Effector memory CD8-positive, alpha-beta T cell (primary cell): ENCODE results near the gene CALHM3.
A peak's percentile ranks its signal among the peaks of the same experiment; 100 is the strongest.
"Not testable (repeated sequence)": the region's sequence is repeated elsewhere in the genome, so short reads cannot be mapped to it uniquely, and the experiment has no call there.

Experiments used
- ATAC-seq: fragments of 150-1000 bp; cut with Tn5 transposase; replicated peaks from 2 replicates; pipeline ENCODE4 v1.10.0; 2021; ENCODE audit warnings: mild to moderate bottlenecking, moderate library complexity
- DNase-seq, 3 experiments: peaks; one replicate each; pipeline ENCODE4 v3.0.0; 2021
- H3K27ac Mint-ChIP-seq, 2 donors: one replicate each; pipeline ENCODE4 v1.8.0; 2022; ENCODE audit warnings: mild to moderate bottlenecking in 2 of 2, mixed read lengths in 2 of 2, moderate library complexity in 2 of 2
- H3K27me3 Mint-ChIP-seq, 2 donors: one replicate each; pipeline ENCODE4 v1.8.0; 2022; ENCODE audit warnings: mixed read lengths in 2 of 2
- H3K36me3 Mint-ChIP-seq: one replicate; pipeline ENCODE4 v1.8.0; 2022; ENCODE audit warnings: mild to moderate bottlenecking, moderate library complexity, mixed read lengths; ENCODE audit not compliant: insufficient read depth
- H3K4me1 Mint-ChIP-seq, 2 donors: one replicate each; pipeline ENCODE4 v1.8.0; 2022; ENCODE audit warnings: low read depth in 2 of 2, mixed read lengths in 2 of 2
- H3K4me3 Mint-ChIP-seq, 2 donors: one replicate each; pipeline ENCODE4 v1.8.0; 2022; ENCODE audit warnings: mild to moderate bottlenecking in 2 of 2, mixed read lengths in 2 of 2, moderate library complexity in 2 of 2
- H3K9me3 Mint-ChIP-seq, 2 donors: one replicate each; pipeline ENCODE4 v1.8.0; 2022; ENCODE audit warnings: mixed read lengths in 2 of 2

Gene CALHM3

DNA sequence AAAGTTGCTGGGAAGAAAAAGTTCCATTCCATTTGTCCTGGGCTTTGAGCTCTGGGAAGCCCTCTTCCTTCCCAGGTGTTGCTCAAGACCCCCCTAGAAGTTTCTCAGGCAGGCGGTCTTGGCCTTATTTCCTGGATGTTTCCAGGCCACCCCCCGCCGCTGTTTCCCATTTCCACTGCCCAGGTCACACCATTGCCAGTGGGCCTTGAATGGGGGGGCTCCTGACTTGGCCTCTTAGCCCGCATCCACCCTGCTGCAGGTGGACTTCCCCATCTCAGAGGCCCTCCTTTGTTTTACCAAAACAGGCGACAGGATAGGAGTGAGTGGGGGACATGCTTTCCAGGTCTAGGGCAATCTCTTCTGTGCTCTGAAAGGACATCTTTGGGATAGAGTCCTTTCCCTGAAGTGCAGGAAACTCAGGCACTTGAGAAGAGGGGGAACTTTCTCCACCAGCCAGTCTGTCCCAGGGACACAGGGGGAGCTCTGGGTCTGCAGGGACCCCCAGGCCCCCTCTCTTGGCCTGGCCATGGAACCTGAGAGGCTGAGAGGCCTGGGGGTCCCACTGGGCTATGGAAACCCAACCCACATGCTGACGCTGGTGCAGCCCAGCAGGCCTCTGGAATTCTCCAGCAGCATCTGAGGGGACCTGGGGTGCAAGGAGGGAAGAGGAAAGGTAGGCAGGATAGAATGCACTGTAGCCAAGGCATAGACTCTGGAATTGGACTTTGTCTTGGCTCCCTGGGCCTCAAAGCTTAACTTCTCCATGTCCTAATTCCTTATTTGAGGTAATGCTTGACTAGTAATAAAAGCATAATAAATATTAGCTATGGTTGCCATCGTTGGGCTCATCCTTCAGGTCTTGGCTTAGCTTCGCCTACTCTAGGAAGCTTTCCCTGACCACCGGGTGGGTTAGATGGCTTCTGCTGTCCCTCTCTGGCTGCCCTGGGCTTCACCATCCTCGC lies 32.0 kb upstream of the CALHM3 start:
- ATAC-seq (no peak), DNase-seq (no peak)
- Mint-ChIP-seq H3K27ac (no peak overlapping the region), H3K36me3 (peaks cover 2% of the 10 kb centered on the region), H3K9me3 (no peaks in the 10 kb centered on the region), H3K4me3 (no peak overlapping the region), H3K4me1 (peaks cover 3 to 4% of the 10 kb centered on the region in 2 donors), H3K27me3 (peaks cover 15 to 43% of the 10 kb centered on the region in 2 donors)

- ATAC-seq (no peak), DNase-seq (no peak)
- Mint-ChIP-seq H3K9me3 (no peaks in the 10 kb centered on the region), H3K27ac (no peak overlapping the region), H3K36me3 (peaks cover 2% of the 10 kb centered on the region), H3K4me3 (no peak overlapping the region), H3K4me1 (peaks cover 0 to 4% of the 10 kb centered on the region in 2 donors), H3K27me3 (peaks cover 15 to 43% of the 10 kb centered on the region in 2 donors)
Observed at GRCh38 chr10:103510046-103510685, 31.1 kb upstream of the CALHM3 start.

- peaks cover 19 to 52% of the 10 kb centered on the region in 2 donors for H3K27me3 Mint-ChIP-seq
- DNase-seq (no peak), ATAC-seq (no peak)
- no peak overlapping the region for H3K4me3 Mint-ChIP-seq
- peaks cover 15 to 19% of the 10 kb centered on the region in 2 donors for H3K4me1 Mint-ChIP-seq
- H3K27ac Mint-ChIP-seq: no peak overlapping the region
- H3K9me3 Mint-ChIP-seq: no peaks in the 10 kb centered on the region
- H3K36me3 Mint-ChIP-seq: peaks cover 2% of the 10 kb centered on the region
Observed at GRCh38 chr10:103507235-103508191, 28.5 kb upstream of the CALHM3 start.

- peaks cover 2% of the 10 kb centered on the region for H3K36me3 Mint-ChIP-seq
- peaks cover 15 to 21% of the 10 kb centered on the region in 2 donors for H3K4me1 Mint-ChIP-seq
- H3K27ac Mint-ChIP-seq: no peak overlapping the region
- H3K27me3 Mint-ChIP-seq: peaks cover 13 to 60% of the 10 kb centered on the region in 2 donors
- H3K9me3 Mint-ChIP-seq: no peaks in the 10 kb centered on the region
- no peak overlapping the region for H3K4me3 Mint-ChIP-seq
- ATAC-seq: no peak
- no peak for DNase-seq
Observed at GRCh38 chr10:103506061-103506460, 27.0 kb upstream of the CALHM3 start.

- H3K36me3 Mint-ChIP-seq: peaks cover 5% of the 10 kb centered on the region
- DNase-seq: peak in 2 of 3 experiments; percentile 17 to 27
- peak overlapping the region; percentile 4 for H3K4me3 Mint-ChIP-seq
- peaks cover 15 to 27% of the 10 kb centered on the region in 2 donors for H3K4me1 Mint-ChIP-seq
- no peaks in the 10 kb centered on the region for H3K9me3 Mint-ChIP-seq
- ATAC-seq: peak; percentile 93
- peaks cover 21 to 58% of the 10 kb centered on the region in 2 donors for H3K27me3 Mint-ChIP-seq
- H3K27ac Mint-ChIP-seq: peak overlapping the region; percentile 3 to 33
Observed at GRCh38 chr10:103504181-103504783, 25.2 kb upstream of the CALHM3 start.

GRCh38 chr10:103503777-103504176 lies 24.7 kb upstream of the CALHM3 start:
- peaks cover 22 to 61% of the 10 kb centered on the region in 2 donors for H3K27me3 Mint-ChIP-seq
- H3K4me1 Mint-ChIP-seq: peaks cover 15 to 27% of the 10 kb centered on the region in 2 donors
- H3K27ac Mint-ChIP-seq: peak overlapping the region; percentile 3 to 86

GRCh38 chr10:103502849-103503660 lies 24.0 kb upstream of the CALHM3 start:
- no peaks in the 10 kb centered on the region for H3K9me3 Mint-ChIP-seq
- no peak overlapping the region for H3K4me3 Mint-ChIP-seq
- H3K27me3 Mint-ChIP-seq: peaks cover 26 to 59% of the 10 kb centered on the region in 2 donors
- peaks cover 15 to 27% of the 10 kb centered on the region in 2 donors for H3K4me1 Mint-ChIP-seq
- ATAC-seq (no peak), DNase-seq (no peak)
- peak overlapping the region in 1 of 2 donors; percentile 86 for H3K27ac Mint-ChIP-seq
- H3K36me3 Mint-ChIP-seq: peaks cover 5% of the 10 kb centered on the region

More at GRCh38 chr10:103503777-103504176, 24.7 kb upstream of the CALHM3 start:
- H3K36me3 Mint-ChIP-seq, DNase-seq, ATAC-seq, H3K9me3 Mint-ChIP-seq: not testable (repeated sequence)
- H3K4me3 Mint-ChIP-seq: peak overlapping the region in 1 of 2 donors; percentile 4

- Mint-ChIP-seq H3K4me3 (no peak overlapping the region), H3K27me3 (peaks cover 34 to 61% of the 10 kb centered on the region in 2 donors), H3K27ac (no peak overlapping the region), H3K9me3 (no peaks in the 10 kb centered on the region), H3K36me3 (peaks cover 5% of the 10 kb centered on the region), H3K4me1 (peaks cover 15 to 25% of the 10 kb centered on the region in 2 donors)
- no peak for ATAC-seq
- DNase-seq: no peak
Observed at GRCh38 chr10:103501186-103501585, 22.1 kb upstream of the CALHM3 start.

GRCh38 chr10:103500481-103500880 lies 21.4 kb upstream of the CALHM3 start:
- H3K27me3 Mint-ChIP-seq: peaks cover 40 to 64% of the 10 kb centered on the region in 2 donors
- peaks cover 5% of the 10 kb centered on the region for H3K36me3 Mint-ChIP-seq
- no peak for DNase-seq
- no peak overlapping the region for H3K27ac Mint-ChIP-seq
- H3K9me3 Mint-ChIP-seq: no peaks in the 10 kb centered on the region
- no peak overlapping the region for H3K4me3 Mint-ChIP-seq
- peaks cover 15 to 23% of the 10 kb centered on the region in 2 donors for H3K4me1 Mint-ChIP-seq
- ATAC-seq: no peak

- Mint-ChIP-seq H3K27me3 (peaks cover 45 to 70% of the 10 kb centered on the region in 2 donors), H3K36me3 (peaks cover 5% of the 10 kb centered on the region), H3K9me3 (no peaks in the 10 kb centered on the region), H3K4me3 (no peak overlapping the region), H3K27ac (no peak overlapping the region), H3K4me1 (peaks cover 15 to 23% of the 10 kb centered on the region in 2 donors)
- DNase-seq (no peak), ATAC-seq (no peak)
Observed at GRCh38 chr10:103499881-103500280, 20.8 kb upstream of the CALHM3 start.

DNA sequence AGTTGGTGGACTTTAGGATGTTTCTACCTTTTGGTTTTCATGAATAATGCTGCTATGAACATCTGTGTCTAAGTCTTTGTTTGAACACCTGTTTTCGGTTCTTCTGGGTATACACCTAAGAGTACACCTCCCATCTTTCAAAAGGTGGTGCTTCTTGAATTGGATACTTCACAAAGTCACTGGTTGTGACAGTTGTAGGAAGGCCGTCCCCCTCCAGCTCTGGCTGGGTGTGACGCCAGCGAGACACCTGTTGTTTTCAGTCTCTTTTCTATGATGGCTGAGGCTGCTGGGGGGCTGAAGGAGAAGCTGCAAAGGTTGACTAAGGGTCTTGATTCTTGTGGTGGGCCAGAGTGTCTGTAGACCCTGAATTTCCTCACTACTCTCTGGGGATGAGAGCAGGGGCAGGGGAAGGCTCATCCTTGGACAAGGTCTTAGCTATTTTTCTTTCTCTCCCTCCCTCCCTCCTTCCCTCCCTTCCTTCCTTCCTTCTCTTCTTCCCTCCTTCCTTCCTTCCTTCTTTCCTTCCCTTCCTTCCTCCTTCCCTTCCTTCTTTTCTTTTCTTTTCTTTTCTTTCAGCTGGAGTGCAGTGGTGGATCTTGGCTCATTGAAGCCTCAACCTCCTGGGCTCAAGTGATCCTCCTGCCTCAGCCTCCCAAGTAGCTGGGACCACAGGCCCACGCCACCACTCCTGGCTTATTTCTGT lies 20.0 kb upstream of the CALHM3 start:
- no peak overlapping the region for H3K4me3 Mint-ChIP-seq
- no peak overlapping the region for H3K27ac Mint-ChIP-seq
- peaks cover 7 to 20% of the 10 kb centered on the region in 2 donors for H3K4me1 Mint-ChIP-seq
- peaks cover 45 to 78% of the 10 kb centered on the region in 2 donors for H3K27me3 Mint-ChIP-seq
- DNase-seq: no peak
- H3K36me3 Mint-ChIP-seq: peaks cover 5% of the 10 kb centered on the region
- no peaks in the 10 kb centered on the region for H3K9me3 Mint-ChIP-seq
- no peak for ATAC-seq
